Caco-2 (cell line): ENCODE measurements around the gene HAUS7. TPM values are rescaled to one million over a fixed set of nuclear protein-coding genes. Genes with fewer than 3 reads are reported as not detected.

ENCODE experiments used
- BruUV-seq: library from RNA; stranded (reverse); fragments of 400-500 nt; replicated peaks from 2 replicates; lab custom pipeline; 2021; lab: Mats Ljungman, UMichigan
- CTCF ChIA-PET: fragments of 300-600 bp; sonication (Branson Sonifier 250); formaldehyde crosslinking; loops from one replicate; lab custom pipeline; 2022; ENCODE audit warnings: antibody characterized with exemption; lab: Charles Lee
- POLR2A ChIA-PET: fragments of 300-600 bp; sonication (Branson Sonifier 250); formaldehyde crosslinking; loops from one replicate; lab custom pipeline; 2022; ENCODE audit warnings: antibody characterized with exemption; lab: Charles Lee
- DNase-seq, 2 experiments: peaks; one replicate each; pipeline versions ENCODE4 v3.0.0 to v3.0.0-alpha.2; 2020 to 2022
- H3K27me3 ChIP-seq: replicated peaks from 2 replicates; pipeline ENCODE4 v1.6.0; 2011; ENCODE audit warnings: low read length; ENCODE audit not compliant: control insufficient read depth, insufficient read depth
- H3K36me3 ChIP-seq: 2 replicates; pipeline ENCODE4 v1.5.1; 2011; ENCODE audit warnings: low read length; ENCODE audit not compliant: control insufficient read depth, insufficient read depth
- H3K4me1 ChIP-seq: fragments of 250-450 bp; sonication (Bioruptor Pico); 2 replicates; pipeline ENCODE4 v1.5.1; 2020; ENCODE audit warnings: mild to moderate bottlenecking
- H3K4me3 ChIP-seq: 2 replicates; pipeline ENCODE4 v1.5.1; 2011; ENCODE audit warnings: low read depth, mild to moderate bottlenecking, control low read depth, low read length
- H3K9me3 ChIP-seq: fragments of 250-450 bp; sonication (Bioruptor Pico); 2 replicates; pipeline ENCODE4 v1.5.1; 2020; ENCODE audit warnings: mild to moderate bottlenecking, moderate library complexity
- H3K27ac Mint-ChIP-seq: one replicate; pipeline ENCODE4 v1.8.0; 2022; ENCODE audit warnings: mixed read lengths; ENCODE audit not compliant: unreplicated experiment
- H3K27me3 Mint-ChIP-seq: one replicate; pipeline ENCODE4 v1.8.0; 2022; ENCODE audit warnings: mixed read lengths; ENCODE audit not compliant: insufficient read depth, unreplicated experiment
- H3K36me3 Mint-ChIP-seq: one replicate; pipeline ENCODE4 v1.8.0; 2022; ENCODE audit warnings: mild to moderate bottlenecking, mixed read lengths; ENCODE audit not compliant: insufficient read depth, unreplicated experiment
- H3K4me1 Mint-ChIP-seq: one replicate; pipeline ENCODE4 v1.8.0; 2022; ENCODE audit warnings: low read depth, mixed read lengths; ENCODE audit not compliant: unreplicated experiment
- H3K4me3 Mint-ChIP-seq: one replicate; pipeline ENCODE4 v1.8.0; 2022; ENCODE audit warnings: mild to moderate bottlenecking, moderate library complexity, mixed read lengths; ENCODE audit not compliant: unreplicated experiment
- H3K9me3 Mint-ChIP-seq: one replicate; pipeline ENCODE4 v1.8.0; 2022; ENCODE audit warnings: mixed read lengths; ENCODE audit not compliant: unreplicated experiment
- CTCF ChIP-seq, 2 experiments: fragments of 200-600 bp in 1 of 2; IDR thresholded peaks; 1 replicate in 1 of 2; 2 replicates in 1 of 2; pipeline versions ENCODE4 v1.5.1 to v1.8.0; 2011 to 2022; ENCODE audit warnings: antibody characterized with exemption in 1 of 2, control low read depth in 1 of 2, inconsistent platforms in 1 of 2, low read depth in 1 of 2, low read length in 1 of 2, mild to moderate bottlenecking in 1 of 2, moderate library complexity in 1 of 2; ENCODE audit not compliant: insufficient read depth in 1 of 2, severe bottlenecking in 1 of 2, unreplicated experiment in 1 of 2
- intact Hi-C: fragments of 100-400 bp; cut with micrococcal nuclease; formaldehyde crosslinking; loops from one replicate; pipeline ENCODE4 v1.10.0; 2022; ENCODE audit not compliant: unreplicated experiment
- total RNA-seq: library from RNA; stranded (reverse); gene quantifications from 2 replicates; pipeline ENCODE4 v1.2.3, GENCODE V29; 2022

The HAUS7 gene
- total RNA-seq, 1 experiment from 2014 or later, result 34.0 TPM

DNA sequence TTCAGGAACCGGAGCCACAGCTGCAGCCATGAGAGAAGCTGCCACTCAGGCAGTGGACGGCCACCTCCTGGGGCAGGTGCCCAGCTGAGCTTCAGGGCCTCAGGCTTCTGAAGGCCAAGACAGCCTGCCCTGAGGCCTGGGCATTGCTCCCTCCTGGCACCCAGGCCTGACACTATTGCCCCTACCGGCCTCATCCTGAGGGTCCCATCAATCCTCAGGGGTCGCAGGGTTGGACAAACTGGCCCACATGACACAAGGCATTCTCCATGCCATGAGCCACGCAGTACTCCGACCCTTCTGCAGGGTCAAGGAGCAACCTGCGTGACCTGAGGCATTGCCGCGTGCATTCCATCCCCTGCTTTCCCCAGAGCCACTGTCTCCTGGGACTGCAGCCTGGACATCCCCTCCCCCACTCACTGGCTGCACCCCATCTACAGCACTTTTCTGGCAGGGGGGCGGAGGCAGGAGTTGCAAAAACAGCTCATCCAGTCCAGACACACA, 62.1 kb downstream of the HAUS7 start:
- no peaks in the 10 kb centered on the region for H3K27me3 ChIP-seq
- H3K4me1 ChIP-seq, result no peaks in the 10 kb centered on the region
- Mint-ChIP-seq H3K27ac (no peak overlapping the region), H3K4me3 (no peak overlapping the region), H3K9me3 (no peaks in the 10 kb centered on the region), H3K36me3 (no peaks in the 10 kb centered on the region), H3K4me1 (no peaks in the 10 kb centered on the region), H3K27me3 (peaks cover 8% of the 10 kb centered on the region)
- POLR2A ChIA-PET, result no interaction called here
- no peak for DNase-seq
- no peaks in the 10 kb centered on the region for H3K9me3 ChIP-seq
- CTCF ChIA-PET, result no interaction called here
- no peak for TF ChIP-seq CTCF (IDR thresholded peaks at IDR 0.05; ENCODE audit: insufficient read depth in 1 of 2, low read depth in 1 of 2, low read length in 1 of 2, severe bottlenecking in 1 of 2, unreplicated experiment in 1 of 2)
- H3K36me3 ChIP-seq, result no peaks in the 10 kb centered on the region
- intact Hi-C loops, result no loop called here
- BruUV-seq, result no TSS peak
- H3K4me3 ChIP-seq, result no peak overlapping the region

DNA sequence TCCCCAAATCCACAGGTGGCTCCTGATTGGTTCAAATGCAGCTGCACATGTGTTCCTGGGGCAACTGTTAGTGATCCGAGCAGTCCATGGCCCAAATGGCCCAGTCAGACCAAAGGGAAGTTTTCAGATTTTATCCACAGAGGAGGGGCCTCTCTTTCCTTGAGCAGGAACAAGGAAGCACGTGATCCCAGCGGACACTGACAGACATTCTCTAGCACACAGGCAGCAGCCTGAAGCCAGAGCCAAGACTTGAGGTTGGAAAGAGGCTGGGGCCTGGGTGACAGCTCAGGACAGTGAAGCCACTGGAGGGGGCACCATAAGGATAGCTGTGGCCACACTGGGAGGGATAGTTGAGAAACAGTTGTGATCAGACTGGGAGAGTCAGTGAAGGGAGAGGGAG, 62.6 kb downstream of the HAUS7 start:
- Histone ChIP-seq H3K4me1 (no peaks in the 10 kb centered on the region), H3K9me3 (no peaks in the 10 kb centered on the region), H3K36me3 (no peaks in the 10 kb centered on the region), H3K4me3 (no peak overlapping the region), H3K27me3 (no peaks in the 10 kb centered on the region)
- BruUV-seq, result no TSS peak
- Mint-ChIP-seq H3K4me3 (no peak overlapping the region), H3K4me1 (no peaks in the 10 kb centered on the region), H3K27me3 (peaks cover 13% of the 10 kb centered on the region), H3K36me3 (no peaks in the 10 kb centered on the region), H3K9me3 (no peaks in the 10 kb centered on the region), H3K27ac (no peak overlapping the region)
- no peak for TF ChIP-seq CTCF (IDR thresholded peaks at IDR 0.05; ENCODE audit: insufficient read depth in 1 of 2, low read depth in 1 of 2, low read length in 1 of 2, severe bottlenecking in 1 of 2, unreplicated experiment in 1 of 2)
- intact Hi-C loops, result no loop called here
- DNase-seq, result no peak
- ChIA-PET CTCF (no interaction called here), POLR2A (no interaction called here)

DNA sequence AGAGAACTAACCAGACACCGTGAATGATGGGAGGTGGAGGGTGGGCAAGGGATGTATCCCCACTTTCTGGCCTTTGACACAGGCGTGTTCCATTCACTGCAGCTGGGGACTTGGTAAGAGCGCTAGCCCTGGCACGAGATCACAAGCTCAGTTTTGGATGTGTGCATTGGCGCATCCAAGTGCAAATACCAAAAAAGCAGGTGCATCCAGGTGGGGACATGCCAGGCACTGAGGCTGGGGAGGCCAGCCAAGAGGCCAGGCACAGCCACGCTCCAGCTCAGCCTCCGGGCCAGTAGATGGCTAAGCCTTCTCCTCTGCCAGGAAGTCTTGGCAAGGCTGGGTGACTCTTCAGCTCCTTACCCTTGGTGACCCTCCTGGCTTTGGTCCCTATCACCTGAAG, 63.5 kb downstream of the HAUS7 start:
- no peaks in the 10 kb centered on the region for H3K36me3 Mint-ChIP-seq
- no peak overlapping the region for H3K27ac Mint-ChIP-seq
- H3K4me1 Mint-ChIP-seq, result no peaks in the 10 kb centered on the region
- Histone ChIP-seq H3K27me3 (no peaks in the 10 kb centered on the region), H3K36me3 (no peaks in the 10 kb centered on the region), H3K4me3 (no peak overlapping the region), H3K4me1 (no peaks in the 10 kb centered on the region), H3K9me3 (no peaks in the 10 kb centered on the region)
- H3K27me3 Mint-ChIP-seq, result peaks cover 13% of the 10 kb centered on the region
- DNase-seq, result no peak
- intact Hi-C loops, result no loop called here
- TF ChIP-seq CTCF (IDR thresholded peaks at IDR 0.05; ENCODE audit: insufficient read depth in 1 of 2, low read depth in 1 of 2, low read length in 1 of 2, severe bottlenecking in 1 of 2, unreplicated experiment in 1 of 2), result no peak
- ChIA-PET CTCF (no interaction called here), POLR2A (no interaction called here)
- H3K9me3 Mint-ChIP-seq, result no peaks in the 10 kb centered on the region
- no TSS peak for BruUV-seq
- no peak overlapping the region for H3K4me3 Mint-ChIP-seq
